ENCODE data around the gene PDGFC.
A peak's percentile ranks its signal among the peaks of the same experiment; 100 is the strongest.

PDGFC gene

GRCh38 chr4:156824451-156825060 is 147.0 kb downstream of the PDGFC start:
- FAIRE-seq: no peak

DNA sequence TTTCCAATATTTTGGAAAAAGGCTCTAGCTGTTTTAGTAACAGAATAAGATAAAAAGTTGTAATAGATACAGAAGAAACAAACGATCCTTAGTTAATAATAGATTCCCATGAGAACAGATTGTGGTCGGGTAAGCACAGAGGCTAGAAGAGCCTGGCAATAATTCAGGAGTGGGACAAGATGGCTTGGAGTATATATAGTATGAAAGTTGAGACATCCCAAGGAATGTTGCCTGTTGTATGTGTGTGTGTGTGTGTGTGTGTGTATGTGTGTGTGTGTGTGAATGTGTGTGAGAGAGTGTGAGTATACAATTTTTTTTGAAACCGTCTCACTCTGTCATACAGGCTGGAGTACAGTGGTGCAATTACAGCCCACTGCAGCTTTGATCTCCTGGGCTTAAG is 150.7 kb downstream of the PDGFC start:
- FAIRE-seq: no peak

DNA sequence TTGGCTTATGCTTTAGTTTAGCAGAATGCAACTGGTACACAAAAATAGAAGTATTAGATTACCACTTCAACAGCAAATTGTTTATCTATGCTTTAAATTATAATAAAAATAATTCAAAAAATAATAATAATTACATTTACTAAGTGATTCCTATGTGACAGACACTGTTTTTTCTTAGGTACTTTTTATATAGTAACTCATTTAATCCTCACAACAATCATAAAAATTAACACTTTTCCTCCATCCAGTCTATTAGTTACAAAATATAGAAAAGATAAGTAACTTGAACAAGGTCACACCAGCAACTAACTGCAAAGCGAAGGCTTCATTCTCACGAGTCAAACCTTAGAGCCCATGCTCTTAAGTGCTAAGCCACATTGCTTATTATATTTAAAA is 155.2 kb downstream of the PDGFC start:
- no peak for FAIRE-seq

- peak; percentile 97 for FAIRE-seq
Measured at GRCh38 chr4:156815717-156816359, 155.8 kb downstream of the PDGFC start.

DNA sequence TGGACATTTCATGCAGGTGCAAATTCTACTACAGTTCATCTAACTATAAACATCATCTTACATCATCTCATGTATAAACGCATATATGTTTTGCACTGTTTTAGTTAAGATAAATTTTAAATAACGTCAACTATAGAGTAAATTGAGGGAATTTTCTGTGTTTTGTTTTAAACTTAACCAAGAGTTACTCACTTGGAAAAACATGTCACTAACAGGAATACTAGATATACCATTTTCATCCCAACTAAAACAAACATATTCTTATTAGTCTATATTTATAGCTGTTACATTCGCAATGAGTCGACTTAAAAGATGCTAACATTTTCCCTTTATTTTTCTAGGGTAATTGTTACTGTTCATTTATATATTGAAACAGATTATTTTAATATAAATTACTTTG is 159.6 kb downstream of the PDGFC start:
- peak; percentile 41 for FAIRE-seq

GRCh38 chr4:156811286-156811685 is 160.3 kb downstream of the PDGFC start:
- no peak for FAIRE-seq

- FAIRE-seq: no peak
Measured at GRCh38 chr4:156805696-156806095, 165.9 kb downstream of the PDGFC start.

- no peak for FAIRE-seq
Measured at GRCh38 chr4:156803056-156803455, 168.5 kb downstream of the PDGFC start.

GRCh38 chr4:156800463-156800862 is 171.1 kb downstream of the PDGFC start:
- no peak for FAIRE-seq

DNA sequence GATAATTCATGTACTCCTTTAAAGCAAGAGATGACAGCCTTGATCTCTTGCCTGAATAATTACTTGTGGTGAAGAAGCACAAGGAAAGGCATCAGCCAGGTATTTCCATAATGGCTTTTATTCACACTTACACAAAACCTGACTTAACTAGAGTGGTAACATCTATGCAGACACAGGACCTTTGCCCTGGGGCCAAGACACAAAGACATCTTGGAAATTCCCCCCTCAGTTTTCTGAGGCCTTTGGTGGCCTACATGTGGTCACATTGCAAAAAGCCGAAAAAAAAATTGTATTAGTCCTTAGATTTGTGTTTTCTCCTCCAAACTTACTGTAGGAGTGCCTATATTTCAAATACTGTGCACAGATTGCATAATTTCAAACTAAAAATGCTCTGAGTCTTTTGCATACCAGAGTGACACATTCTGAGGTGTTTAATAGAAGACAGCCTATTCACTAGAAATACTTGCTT is 172.4 kb downstream of the PDGFC start:
- no peak for FAIRE-seq

- no peak for FAIRE-seq
Measured at GRCh38 chr4:156798438-156798837, 173.2 kb downstream of the PDGFC start.

DNA sequence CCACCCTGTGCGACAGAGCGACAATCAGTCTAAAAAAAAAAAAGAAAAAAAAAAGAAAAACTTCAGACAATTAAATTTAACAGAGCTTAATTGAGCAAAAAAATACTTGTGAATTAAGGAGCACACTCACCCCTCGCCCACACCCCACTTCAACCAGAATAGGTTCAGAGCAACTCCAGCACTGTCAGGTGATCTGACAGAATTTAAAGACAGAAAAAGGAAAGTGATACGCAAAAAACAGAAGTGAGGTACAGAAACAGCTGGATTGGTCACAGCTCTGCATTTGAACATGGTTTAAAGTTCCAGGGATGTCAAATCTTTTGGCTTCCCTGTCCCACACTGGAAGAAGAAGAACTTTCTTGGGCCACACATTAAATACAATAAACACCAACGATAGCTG is 174.4 kb downstream of the PDGFC start:
- no peak for FAIRE-seq

DNA sequence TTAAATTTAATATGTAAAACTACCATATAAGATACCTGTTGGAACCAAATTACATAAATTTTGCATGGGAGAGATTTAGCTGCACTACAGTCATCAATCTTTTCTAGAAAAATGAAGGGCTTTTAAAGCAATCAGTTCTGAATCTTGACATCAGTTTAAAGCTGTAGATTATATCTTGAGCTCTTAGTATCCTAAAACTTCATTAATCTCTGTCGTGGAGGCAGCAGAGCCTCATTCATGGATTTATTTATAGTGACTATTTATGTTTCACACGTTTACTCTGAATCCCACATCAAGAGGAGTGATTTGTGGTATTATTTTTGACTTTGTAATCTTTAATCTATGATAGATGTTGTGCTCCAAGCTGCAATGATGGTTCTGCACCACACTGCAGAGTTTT is 175.9 kb downstream of the PDGFC start:
- no peak for FAIRE-seq

DNA sequence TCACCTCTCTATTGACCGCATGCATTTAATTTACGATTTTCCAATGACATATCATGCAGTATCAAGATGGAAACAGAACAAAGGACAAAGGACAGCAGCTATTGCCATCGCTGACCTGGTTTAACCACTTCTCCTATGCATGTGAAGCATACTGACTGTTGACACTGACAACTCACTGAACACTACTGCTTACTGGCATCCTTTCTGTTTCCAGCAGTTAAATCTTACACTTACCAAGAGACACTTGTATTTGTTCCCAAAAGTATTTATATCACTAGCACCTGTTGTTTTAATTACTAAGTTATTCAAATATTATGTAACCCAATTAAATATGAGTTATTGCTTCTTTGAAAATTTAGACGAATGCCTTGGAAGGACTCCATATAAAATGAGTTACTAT is 176.7 kb downstream of the PDGFC start:
- FAIRE-seq: no peak

DNA sequence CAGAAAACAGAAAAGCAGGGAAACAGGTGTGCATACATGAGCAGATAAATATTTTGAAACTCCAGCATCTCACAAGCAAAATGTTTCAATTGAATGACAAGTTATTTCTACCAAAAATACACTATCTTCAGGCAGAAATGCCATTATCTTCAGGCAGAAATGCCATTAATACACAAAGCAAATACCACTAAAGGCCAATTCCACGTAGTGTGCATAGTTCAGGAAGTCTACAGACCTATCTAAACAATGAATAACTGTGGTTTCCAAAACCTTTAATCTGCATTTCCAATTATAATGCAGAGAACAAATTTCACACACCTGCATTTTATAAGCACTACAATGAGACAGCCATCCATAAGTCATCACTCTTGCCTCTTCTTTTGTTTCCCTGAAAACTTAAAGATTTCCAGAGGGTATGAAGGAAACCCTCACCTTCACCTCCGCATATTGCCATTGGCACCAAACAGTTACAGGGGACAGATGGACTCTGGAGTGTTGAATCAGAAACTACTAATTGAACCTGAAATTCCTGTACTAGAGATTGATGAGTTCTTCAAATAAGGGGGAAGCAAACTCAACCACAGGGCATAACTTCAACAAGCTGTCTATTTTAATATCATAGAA is 179.0 kb downstream of the PDGFC start:
- no peak for FAIRE-seq

GRCh38 chr4:156790866-156791265 is 180.7 kb downstream of the PDGFC start:
- FAIRE-seq: no peak

DNA sequence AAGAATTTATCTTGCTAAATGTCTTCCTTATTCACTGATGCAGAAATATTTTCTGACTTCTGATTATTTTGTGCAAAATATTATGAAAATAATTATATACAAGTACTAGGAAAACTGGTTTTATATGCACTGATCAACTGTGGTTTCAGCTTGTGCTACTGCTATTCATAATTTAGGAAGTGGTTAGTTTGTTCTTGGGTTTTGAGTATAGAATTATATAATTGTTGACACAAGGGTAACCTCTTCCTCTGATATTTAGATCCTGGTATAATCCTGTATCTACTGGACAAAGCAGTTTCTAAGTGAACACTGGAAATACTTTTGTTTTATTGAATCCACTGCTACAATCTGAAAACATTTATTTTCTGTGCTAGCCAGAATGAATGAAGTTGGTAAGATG is 182.8 kb downstream of the PDGFC start:
- peak; percentile 4 for FAIRE-seq

DNA sequence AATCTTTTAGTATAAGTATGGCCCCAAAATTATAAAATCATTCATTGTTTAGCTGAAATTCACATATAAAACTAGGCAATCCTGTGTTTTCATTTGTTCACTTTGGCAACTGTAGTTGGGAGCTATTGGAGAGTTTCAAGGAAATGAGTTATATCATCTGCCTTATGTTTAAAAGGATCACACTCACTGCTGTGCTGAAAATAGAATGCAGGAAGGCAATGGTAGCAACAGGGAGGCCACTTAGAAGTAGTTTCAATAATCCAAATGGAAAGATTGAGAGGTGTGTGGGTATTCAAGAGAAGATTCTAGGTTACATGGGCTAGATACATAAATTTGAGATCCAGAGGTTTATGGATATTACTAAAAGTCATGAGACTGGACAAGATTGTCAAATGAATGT is 184.9 kb downstream of the PDGFC start:
- no peak for FAIRE-seq

GRCh38 chr4:156784970-156785369 is 186.6 kb downstream of the PDGFC start:
- no peak for FAIRE-seq

GRCh38 chr4:156783966-156784365 is 187.6 kb downstream of the PDGFC start:
- no peak for FAIRE-seq

DNA sequence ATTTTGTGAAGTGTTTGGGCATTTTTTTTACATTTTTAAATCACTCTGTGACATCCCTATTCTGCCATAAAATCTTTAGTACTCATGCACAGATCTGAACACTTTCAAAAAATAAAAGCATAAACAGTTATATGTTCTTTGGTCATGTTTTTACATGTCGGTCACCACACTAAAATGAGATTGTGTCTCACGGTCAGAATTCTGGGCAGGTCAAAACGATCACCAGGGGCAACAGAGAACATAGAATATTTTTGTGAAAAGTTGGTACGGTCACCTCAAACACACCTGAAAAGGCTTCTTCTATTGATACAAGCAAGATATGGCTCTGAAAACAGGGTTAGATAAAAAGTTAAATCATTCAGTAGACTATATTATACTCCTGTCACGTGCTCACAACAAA is 189.1 kb downstream of the PDGFC start:
- FAIRE-seq: no peak

DNA sequence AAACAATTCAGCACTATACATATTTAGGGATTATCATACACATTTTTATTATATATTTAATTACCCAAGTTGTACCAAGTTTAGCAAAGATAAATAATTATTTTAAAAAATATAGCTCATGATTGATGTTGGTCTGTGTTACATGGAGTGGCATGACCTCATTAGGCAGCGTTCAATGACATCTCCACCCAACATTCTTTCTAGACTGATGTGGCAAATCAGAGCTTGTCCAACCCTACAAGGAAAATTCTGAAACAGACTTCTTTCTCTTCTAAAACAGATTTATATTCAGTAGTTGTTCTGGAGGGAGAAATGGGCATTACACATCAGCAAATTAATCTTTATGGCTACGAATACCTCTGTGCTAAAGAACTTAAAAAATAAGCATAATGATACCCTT is 189.7 kb downstream of the PDGFC start:
- FAIRE-seq: no peak

DNA sequence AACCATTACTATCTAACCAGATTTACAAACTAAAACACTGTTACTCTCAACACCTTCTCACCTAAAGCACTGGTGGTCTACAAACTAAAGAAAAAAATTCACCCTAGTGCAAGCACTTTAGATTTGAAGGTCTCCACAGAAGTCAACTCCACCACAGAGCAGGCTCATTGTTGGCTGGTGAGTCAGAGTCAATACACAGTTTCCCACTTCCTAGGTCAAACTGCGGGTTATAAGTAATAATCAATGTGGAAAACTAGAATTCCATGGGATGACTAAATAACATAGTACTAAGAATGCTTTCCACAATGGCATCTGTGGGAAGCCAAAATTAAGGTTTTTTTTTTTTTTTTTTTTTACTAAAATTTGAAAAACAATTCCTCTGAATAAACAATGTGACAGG is 191.8 kb downstream of the PDGFC start:
- no peak for FAIRE-seq

GRCh38 chr4:156779042-156779441 is 192.6 kb downstream of the PDGFC start:
- peak; percentile 53 for FAIRE-seq

Data from endometrium (tissue), 2 donors.